Suprapubic skin (tissue), 4 donors: ENCODE data around the gene LYZL1.

ENCODE experiments used
- EP300 ChIP-seq: sonication (generic); formaldehyde crosslinking; IDR thresholded peaks from one replicate; pipeline ENCODE4 v1.6.1; 2017; ENCODE audit warnings: antibody characterized with exemption
- POLR2A ChIP-seq, 2 donors: fragments of 450-650 bp; IDR thresholded peaks; one replicate each; pipeline ENCODE4 v1.6.1; 2017; ENCODE audit warnings: antibody characterized with exemption in 2 of 2, mild to moderate bottlenecking in 2 of 2, moderate library complexity in 2 of 2
- POLR2AphosphoS5 ChIP-seq, 3 donors: sonication (generic); formaldehyde crosslinking; IDR thresholded peaks; one replicate each; pipeline ENCODE4 v1.6.1; 2017; ENCODE audit warnings: antibody characterized with exemption in 3 of 3
- TF ChIP-seq, protein P1 (sequence below), 2 donors: fragments of 200-600 bp in 1 of 2; fragments of 450-650 bp in 1 of 2; sonication (generic) in 1 of 2; IDR thresholded peaks; one replicate each; pipeline ENCODE4 v1.5.1; 2016 to 2019; ENCODE audit warnings: antibody characterized with exemption in 2 of 2, mild to moderate bottlenecking in 1 of 2, moderate library complexity in 1 of 2

DNA sequence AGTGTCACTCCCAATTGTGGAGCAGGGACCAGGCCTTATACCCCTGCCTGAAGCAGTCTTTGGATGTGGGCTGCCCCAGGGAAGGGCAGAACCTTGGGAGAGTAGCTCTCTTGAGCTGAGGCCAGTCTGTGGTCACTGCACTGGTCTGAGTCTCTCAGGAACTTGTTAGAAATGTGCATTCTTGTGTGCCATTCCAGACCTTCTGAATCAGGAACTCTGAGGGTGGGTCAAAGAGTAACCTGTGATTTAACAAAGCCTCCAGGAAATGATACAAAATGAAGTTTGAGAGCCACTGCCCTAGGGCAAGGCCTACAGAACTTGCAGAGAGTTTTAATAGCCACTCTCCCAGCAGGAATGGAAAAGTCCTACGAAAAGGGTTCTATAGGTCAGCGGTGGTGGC, 68.1 kb downstream of the LYZL1 start:
- TF ChIP-seq POLR2AphosphoS5 (IDR thresholded peaks at IDR 0.05) = no peak
- no peak for TF ChIP-seq POLR2A (IDR thresholded peaks at IDR 0.05)
- TF ChIP-seq, protein P1, sequence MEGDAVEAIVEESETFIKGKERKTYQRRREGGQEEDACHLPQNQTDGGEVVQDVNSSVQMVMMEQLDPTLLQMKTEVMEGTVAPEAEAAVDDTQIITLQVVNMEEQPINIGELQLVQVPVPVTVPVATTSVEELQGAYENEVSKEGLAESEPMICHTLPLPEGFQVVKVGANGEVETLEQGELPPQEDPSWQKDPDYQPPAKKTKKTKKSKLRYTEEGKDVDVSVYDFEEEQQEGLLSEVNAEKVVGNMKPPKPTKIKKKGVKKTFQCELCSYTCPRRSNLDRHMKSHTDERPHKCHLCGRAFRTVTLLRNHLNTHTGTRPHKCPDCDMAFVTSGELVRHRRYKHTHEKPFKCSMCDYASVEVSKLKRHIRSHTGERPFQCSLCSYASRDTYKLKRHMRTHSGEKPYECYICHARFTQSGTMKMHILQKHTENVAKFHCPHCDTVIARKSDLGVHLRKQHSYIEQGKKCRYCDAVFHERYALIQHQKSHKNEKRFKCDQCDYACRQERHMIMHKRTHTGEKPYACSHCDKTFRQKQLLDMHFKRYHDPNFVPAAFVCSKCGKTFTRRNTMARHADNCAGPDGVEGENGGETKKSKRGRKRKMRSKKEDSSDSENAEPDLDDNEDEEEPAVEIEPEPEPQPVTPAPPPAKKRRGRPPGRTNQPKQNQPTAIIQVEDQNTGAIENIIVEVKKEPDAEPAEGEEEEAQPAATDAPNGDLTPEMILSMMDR (IDR thresholded peaks at IDR 0.05) = no peak
- no peak for TF ChIP-seq EP300
